ENCODE data around the gene CTPS1.

GRCh38 chr1:40976952-40977690, 2.4 kb upstream of the CTPS1 start:
- TF ChIP-seq CTCF (IDR thresholded peaks at IDR 0.05) (no peak), POLR2A (IDR thresholded peaks at IDR 0.05) (no peak), POLR2AphosphoS5 (IDR thresholded peaks at IDR 0.05) (no peak)
